CD4-positive, alpha-beta T cell (primary cell): ENCODE data around the gene DBN1. TPM values are rescaled to one million over a fixed set of nuclear protein-coding genes. Genes with fewer than 3 reads are reported as not detected.
A peak's percentile ranks its signal among the peaks of the same experiment; 100 is the strongest.

ENCODE experiments used
- ATAC-seq: fragments of 200-7000 bp; cut with Tn5 transposase; one replicate; pipeline ENCODE4 v1.10.0; 2022; ENCODE audit warnings: mild to moderate bottlenecking; ENCODE audit not compliant: poor library complexity
- CTCF ChIA-PET: fragments of 350-600 bp; sonication (Branson Sonifier 250); formaldehyde crosslinking; loops from one replicate; lab custom pipeline; 2021; ENCODE audit warnings: antibody characterized with exemption, inconsistent platforms; lab: Charles Lee
- POLR2A ChIA-PET: fragments of 350-600 bp; sonication (Branson Sonifier 250); formaldehyde crosslinking; loops from one replicate; lab custom pipeline; 2021; ENCODE audit warnings: antibody characterized with exemption, inconsistent platforms; lab: Charles Lee
- DNase-seq, 14 experiments: peaks; one replicate each; pipeline ENCODE4 v3.0.0-alpha.2; 2013 to 2020; ENCODE audit warnings: mixed read lengths in 2 of 14
- H3K27ac ChIP-seq, 2 donors: one replicate each; pipeline versions ENCODE4 v1.5.1 to v1.7.0; 2013; ENCODE audit warnings: low read length in 2 of 2, low read depth in 1 of 2, mild to moderate bottlenecking in 1 of 2
- H3K27me3 ChIP-seq, 2 experiments: 1 replicate in 1 of 2; 2 replicates in 1 of 2; pipeline versions ENCODE4 v1.6.1 to v1.7.0; 2013; ENCODE audit warnings: low read length in 2 of 2, control low read depth in 1 of 2, mild to moderate bottlenecking in 1 of 2, moderate library complexity in 1 of 2; ENCODE audit not compliant: insufficient read depth in 2 of 2, control insufficient read depth in 1 of 2
- H3K36me3 ChIP-seq: one replicate; pipeline ENCODE4 v1.6.1; 2013; ENCODE audit warnings: low read length, control low read depth; ENCODE audit not compliant: insufficient read depth
- H3K4me1 ChIP-seq: one replicate; pipeline ENCODE4 v1.6.1; 2013; ENCODE audit warnings: low read length, control low read depth; ENCODE audit not compliant: insufficient read depth
- H3K4me3 ChIP-seq: one replicate; pipeline ENCODE4 v1.5.1; 2013; ENCODE audit warnings: mild to moderate bottlenecking, low read length, moderate library complexity
- H3K9me3 ChIP-seq, 2 experiments: 1 replicate in 1 of 2; 2 replicates in 1 of 2; pipeline versions ENCODE4 v1.6.1 to v1.7.0; 2013; ENCODE audit warnings: low read length in 2 of 2, mild to moderate bottlenecking in 2 of 2, control low read depth in 1 of 2, moderate library complexity in 1 of 2; ENCODE audit not compliant: control insufficient read depth in 1 of 2, insufficient read depth in 1 of 2
- H3K27ac Mint-ChIP-seq: one replicate; pipeline ENCODE4 v1.8.0; 2020; ENCODE audit warnings: mixed read lengths
- H3K27me3 Mint-ChIP-seq: one replicate; pipeline ENCODE4 v1.8.0; 2021; ENCODE audit warnings: mixed read lengths
- H3K36me3 Mint-ChIP-seq: one replicate; pipeline ENCODE4 v1.8.0; 2021; ENCODE audit warnings: low read depth, mixed read lengths
- H3K4me1 Mint-ChIP-seq: one replicate; pipeline ENCODE4 v1.8.0; 2021; ENCODE audit warnings: low read depth, mixed read lengths
- H3K4me3 Mint-ChIP-seq: one replicate; pipeline ENCODE4 v1.8.0; 2020; ENCODE audit warnings: mild to moderate bottlenecking, mixed read lengths
- H3K9me3 Mint-ChIP-seq: one replicate; pipeline ENCODE4 v1.8.0; 2020; ENCODE audit warnings: mixed read lengths
- intact Hi-C, 2 experiments: fragments of 100-400 bp; cut with DNase I in 1 of 2; cut with micrococcal nuclease in 1 of 2; formaldehyde crosslinking; loops; one replicate each; pipeline versions ENCODE4 v1.15.1 to v1.9.0; 2023 to 2025; cut with DNase I, micrococcal nuclease
- total RNA-seq, 174 experiments: library from RNA in 2 of 174; stranded (reverse) in 2 of 174; gene quantifications; one replicate each; pipeline ENCODE4 v1.2.3 and lab custom pipeline; 2021 to 2026
- TF ChIP-seq, protein P1 (sequence below): fragments of 200-600 bp; IDR thresholded peaks from one replicate; pipeline ENCODE4 v1.8.0; 2022; ENCODE audit warnings: antibody characterized with exemption, mild to moderate bottlenecking

Gene DBN1
- total RNA-seq, 2 experiments from 2014 or later: 1.8 to 2.5 TPM

DNA sequence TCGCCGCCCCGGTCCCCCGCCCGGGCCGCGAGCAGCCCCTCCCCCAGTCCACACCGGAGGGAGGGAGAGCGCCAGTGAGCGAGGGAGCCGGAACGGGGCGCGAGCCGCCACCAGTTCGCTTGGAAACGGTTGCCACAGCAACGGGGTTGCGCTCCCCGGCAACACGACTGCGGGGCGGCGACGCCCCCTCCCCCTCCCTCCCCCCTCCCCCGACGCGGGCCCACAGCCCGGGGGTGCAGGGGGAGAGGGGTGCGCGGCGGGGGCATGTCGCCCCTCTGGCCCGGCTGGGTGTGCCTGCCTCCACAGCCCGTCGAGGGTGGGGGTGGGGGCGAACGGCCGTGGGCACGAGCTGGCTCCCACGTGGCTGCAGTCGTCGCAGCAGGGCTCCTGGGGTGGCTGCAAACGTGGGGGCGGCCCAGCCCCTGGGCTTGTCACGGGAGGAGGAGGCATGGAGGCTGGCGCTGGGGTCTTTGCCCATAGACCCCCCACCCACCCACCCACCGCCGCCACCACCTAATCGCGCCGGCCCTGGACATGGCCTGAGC, 26.3 kb downstream of the DBN1 start:
- H3K4me1 ChIP-seq: peaks cover 70% of the 10 kb centered on the region
- H3K4me1 Mint-ChIP-seq: peaks cover 57% of the 10 kb centered on the region
- no peaks in the 10 kb centered on the region for H3K9me3 ChIP-seq
- POLR2A ChIA-PET: interaction anchor here (0.8 to 15.3 kb wide), 11 partner anchors 7 to 910 kb away, joined by 3 to 661 read pairs (median 15); partner anchors contain the start of genes F12, GRK6, PFN3 and RNF44
- H3K36me3 Mint-ChIP-seq: peaks cover 28% of the 10 kb centered on the region
- no peaks in the 10 kb centered on the region for H3K27me3 ChIP-seq
- DNase-seq (peak; percentile 58 to 93 (median 74)), ATAC-seq (peak; percentile 48)
- no peaks in the 10 kb centered on the region for H3K9me3 Mint-ChIP-seq
- H3K36me3 ChIP-seq: peaks cover 11% of the 10 kb centered on the region
- peak overlapping the region; percentile 81 for H3K27ac Mint-ChIP-seq
- H3K4me3 ChIP-seq: peak overlapping the region; percentile 19
- H3K4me3 Mint-ChIP-seq: no peak overlapping the region
- no peaks in the 10 kb centered on the region for H3K27me3 Mint-ChIP-seq
- CTCF ChIA-PET: interaction anchor here (0.6 to 16.6 kb wide), 8 partner anchors 8 to 772 kb away, joined by 3 to 352 read pairs (median 7); partner anchors contain the start of genes F12, PFN3, PRELID1 and RAB24
- intact Hi-C loops: no loop called here
- peak overlapping the region in 1 of 2 donors; percentile 89 for H3K27ac ChIP-seq
- TF ChIP-seq, protein P1, sequence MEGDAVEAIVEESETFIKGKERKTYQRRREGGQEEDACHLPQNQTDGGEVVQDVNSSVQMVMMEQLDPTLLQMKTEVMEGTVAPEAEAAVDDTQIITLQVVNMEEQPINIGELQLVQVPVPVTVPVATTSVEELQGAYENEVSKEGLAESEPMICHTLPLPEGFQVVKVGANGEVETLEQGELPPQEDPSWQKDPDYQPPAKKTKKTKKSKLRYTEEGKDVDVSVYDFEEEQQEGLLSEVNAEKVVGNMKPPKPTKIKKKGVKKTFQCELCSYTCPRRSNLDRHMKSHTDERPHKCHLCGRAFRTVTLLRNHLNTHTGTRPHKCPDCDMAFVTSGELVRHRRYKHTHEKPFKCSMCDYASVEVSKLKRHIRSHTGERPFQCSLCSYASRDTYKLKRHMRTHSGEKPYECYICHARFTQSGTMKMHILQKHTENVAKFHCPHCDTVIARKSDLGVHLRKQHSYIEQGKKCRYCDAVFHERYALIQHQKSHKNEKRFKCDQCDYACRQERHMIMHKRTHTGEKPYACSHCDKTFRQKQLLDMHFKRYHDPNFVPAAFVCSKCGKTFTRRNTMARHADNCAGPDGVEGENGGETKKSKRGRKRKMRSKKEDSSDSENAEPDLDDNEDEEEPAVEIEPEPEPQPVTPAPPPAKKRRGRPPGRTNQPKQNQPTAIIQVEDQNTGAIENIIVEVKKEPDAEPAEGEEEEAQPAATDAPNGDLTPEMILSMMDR: no peak

DNA sequence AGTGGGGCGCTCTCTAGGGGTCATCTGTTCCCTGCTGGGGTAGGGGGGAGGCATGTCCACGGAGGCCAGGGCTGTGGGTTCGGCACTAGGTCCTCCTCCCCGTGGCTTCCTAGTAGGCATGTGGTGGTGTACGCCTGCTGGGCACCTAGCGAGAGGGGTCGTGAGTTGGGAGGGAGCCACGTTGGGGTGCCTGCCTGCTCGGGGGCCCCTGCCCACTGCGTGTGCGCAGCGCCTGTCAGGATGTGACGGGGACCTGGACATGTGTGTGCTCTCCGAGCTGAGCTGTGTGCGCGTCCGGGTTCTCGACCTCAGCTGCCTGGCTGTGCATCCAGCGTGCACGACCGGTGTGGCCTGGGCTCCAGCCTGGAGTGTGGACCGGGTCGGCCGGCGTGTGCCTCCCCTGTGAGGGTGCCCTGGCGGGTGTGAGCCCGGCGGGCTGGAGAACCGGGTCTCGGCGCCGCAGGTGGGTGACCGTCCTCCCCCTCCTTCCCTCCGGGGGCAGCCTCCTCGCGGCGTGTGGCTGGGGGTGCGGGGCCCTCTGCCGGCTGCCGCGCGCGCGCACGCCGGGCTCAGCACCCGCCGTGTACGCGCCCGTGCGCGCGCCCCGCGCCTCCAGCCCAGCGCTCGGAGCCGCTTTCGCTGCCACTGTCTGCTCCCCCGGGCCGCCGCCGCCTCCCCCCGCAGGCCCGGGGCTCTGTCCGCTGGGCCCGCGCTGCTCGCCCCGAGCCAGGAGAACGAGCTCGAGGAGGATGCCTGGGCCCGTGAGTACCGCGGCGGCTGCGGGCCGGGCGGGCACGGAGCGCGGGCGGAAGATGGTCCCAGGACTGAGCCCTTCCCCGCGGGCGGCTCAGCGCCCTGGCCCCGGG, 27.0 kb downstream of the DBN1 start, which contains the start of gene PRR7:
Gene PRR7 (plus strand): TSS at position 615 of the 866 bp plus-strand sequence. CDS start 8,254 bp downstream, outside the sequence.
- CTCF ChIA-PET: interaction anchor here (0.6 to 16.6 kb wide), 10 partner anchors 8 to 773 kb away, joined by 3 to 352 read pairs (median 6); partner anchors contain the start of genes F12 and PFN3
- Mint-ChIP-seq H3K4me3 (peak within 1 kb of the TSS; percentile 80), H3K27me3 (no peaks in the 10 kb centered on the region), H3K4me1 (peaks cover 56% of the 10 kb centered on the region), H3K27ac (peak within 1 kb of the TSS; percentile 88), H3K36me3 (peaks cover 33% of the 10 kb centered on the region), H3K9me3 (no peaks in the 10 kb centered on the region)
- Histone ChIP-seq H3K4me3 (peak within 1 kb of the TSS; percentile 56), H3K9me3 (no peaks in the 10 kb centered on the region), H3K27ac (peak within 1 kb of the TSS; percentile 73 to 89), H3K36me3 (peaks cover 18% of the 10 kb centered on the region), H3K4me1 (peaks cover 73% of the 10 kb centered on the region), H3K27me3 (no peaks in the 10 kb centered on the region)
- TF ChIP-seq, protein P1: no peak
- POLR2A ChIA-PET: interaction anchor here (0.7 to 15.3 kb wide), 16 partner anchors 8 to 909 kb away, joined by 3 to 661 read pairs (median 5); partner anchors contain the start of genes DDX41, F12, GRK6 and LMAN2
- ATAC-seq (peak; percentile 43), DNase-seq (peak; percentile 56 to 93 (median 72))
- intact Hi-C loops: no loop called here

DNA sequence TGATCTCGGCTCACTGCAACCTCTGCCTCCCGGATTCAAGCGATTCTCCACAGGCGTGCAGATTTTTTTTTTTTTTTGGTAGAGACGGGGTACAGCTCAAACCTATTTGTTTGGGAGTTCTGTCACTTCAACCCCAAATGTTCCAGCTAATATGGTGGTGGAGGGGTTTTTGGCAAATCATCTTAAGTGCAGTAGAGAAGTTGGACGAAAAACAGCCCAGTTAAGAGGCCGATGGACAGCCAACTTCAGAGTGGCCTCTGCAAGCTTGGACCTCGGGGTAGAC, 27.6 kb downstream of the DBN1 start:
- Histone ChIP-seq H3K27me3 (no peaks in the 10 kb centered on the region), H3K9me3 (no peaks in the 10 kb centered on the region), H3K4me3 (peak overlapping the region; percentile 56), H3K4me1 (peaks cover 79% of the 10 kb centered on the region), H3K36me3 (peaks cover 23% of the 10 kb centered on the region), H3K27ac (peak overlapping the region; percentile 73 to 89)
- Mint-ChIP-seq H3K36me3 (peaks cover 36% of the 10 kb centered on the region), H3K4me1 (peaks cover 54% of the 10 kb centered on the region), H3K27ac (peak overlapping the region; percentile 88), H3K4me3 (peak overlapping the region; percentile 80), H3K9me3 (no peaks in the 10 kb centered on the region), H3K27me3 (no peaks in the 10 kb centered on the region)
- TF ChIP-seq, protein P1: no peak
- DNase-seq (peak in 1 of 14 experiments; percentile 61), ATAC-seq (no peak)
- intact Hi-C loops: loop anchor here in 1 of 2 experiments (2.0 kb wide), 2 partner anchors 15 to 41 kb away; no protein-coding TSS in a partner anchor
- ChIA-PET CTCF (interaction anchor here (0.9 to 16.6 kb wide), 9 partner anchors 9 to 77 kb away, joined by 3 to 352 read pairs (median 6); partner anchors contain the start of genes F12 and PFN3), POLR2A (interaction anchor here (0.7 to 15.3 kb wide), 16 partner anchors 8 to 909 kb away, joined by 3 to 661 read pairs (median 5); partner anchors contain the start of genes DDX41, F12, GRK6 and LMAN2)
